ENCODE data around the gene ACAT1.
"Not testable (repeated sequence)": the region's sequence is repeated elsewhere in the genome, so short reads cannot be mapped to it uniquely, and the experiment has no call there.

ACAT1 gene

GRCh38 chr11:108121274-108122155 is at the start of gene ACAT1:
ACAT1 (plus strand) TSS chr11:108121567; CDS start chr11:108121607, 40 bp downstream.
- peak; percentile 87 for DNase-seq

- no peak for DNase-seq
Observed at GRCh38 chr11:108084811-108085210, 36.6 kb upstream of the ACAT1 start.

- no peak for DNase-seq
Observed at GRCh38 chr11:108085672-108086071, 35.7 kb upstream of the ACAT1 start.

- DNase-seq, result no peak
Observed at GRCh38 chr11:108092134-108092533, 29.2 kb upstream of the ACAT1 start.

- DNase-seq, result no peak
Observed at GRCh38 chr11:108093128-108093904, 28.1 kb upstream of the ACAT1 start.

GRCh38 chr11:108097179-108097578 is 24.2 kb upstream of the ACAT1 start:
- DNase-seq, result no peak

GRCh38 chr11:108101090-108101775 is 20.1 kb upstream of the ACAT1 start:
- DNase-seq, result no peak

GRCh38 chr11:108111126-108111525 is 10.2 kb upstream of the ACAT1 start:
- DNase-seq, result no peak

GRCh38 chr11:108112057-108112456 is 9.3 kb upstream of the ACAT1 start:
- no peak for DNase-seq

- DNase-seq, result no peak
Observed at GRCh38 chr11:108115500-108116140, 5.7 kb upstream of the ACAT1 start.

GRCh38 chr11:108117746-108118371 is 3.5 kb upstream of the ACAT1 start:
- no peak for DNase-seq

- DNase-seq, result not testable (repeated sequence)
Observed at GRCh38 chr11:108120936-108121273, 462 bp upstream of the ACAT1 start.

GRCh38 chr11:108122166-108122628 is 830 bp downstream of the ACAT1 start:
- DNase-seq, result no peak

- DNase-seq, result no peak
Observed at GRCh38 chr11:108125096-108125495, 3.7 kb downstream of the ACAT1 start.

GRCh38 chr11:108128772-108129171 is 7.4 kb downstream of the ACAT1 start:
- DNase-seq, result no peak

- no peak for DNase-seq
Observed at GRCh38 chr11:108131993-108132392, 10.6 kb downstream of the ACAT1 start.

- DNase-seq, result not testable (repeated sequence)
Observed at GRCh38 chr11:108132993-108133538, 11.7 kb downstream of the ACAT1 start.

GRCh38 chr11:108135845-108136544 is 14.6 kb downstream of the ACAT1 start:
- DNase-seq, result no peak

- no peak for DNase-seq
Observed at GRCh38 chr11:108137212-108137611, 15.8 kb downstream of the ACAT1 start.

- no peak for DNase-seq
Observed at GRCh38 chr11:108142304-108142703, 20.9 kb downstream of the ACAT1 start.

GRCh38 chr11:108144615-108145014 is 23.2 kb downstream of the ACAT1 start:
- DNase-seq, result no peak
